T-cell (primary cell): ENCODE data around the gene IFITM2. TPM values are rescaled to one million over a fixed set of nuclear protein-coding genes. Genes with fewer than 3 reads are reported as not detected.

Experiments
- ATAC-seq, 4 experiments: fragments of 200-7000 bp in 3 of 4; fragments of 150-1000 bp in 1 of 4; cut with Tn5 transposase; replicated peaks in 1 of 4; 1 replicate in 3 of 4; 2 replicates in 1 of 4; pipeline ENCODE4 v1.10.0; 2021; ENCODE audit warnings: moderate library complexity in 3 of 4, mild to moderate bottlenecking in 2 of 4, moderate number of reproducible peaks in 1 of 4
- CTCF ChIA-PET, 2 donors: fragments of 300-600 bp; sonication (Branson Sonifier 250); formaldehyde crosslinking; loops; one replicate each; lab custom pipeline; 2022; ENCODE audit warnings: antibody characterized with exemption in 2 of 2; lab: Charles Lee
- POLR2A ChIA-PET, 2 donors: fragments of 300-600 bp; sonication (Branson Sonifier 250); formaldehyde crosslinking; loops; one replicate each; lab custom pipeline; 2022; ENCODE audit warnings: antibody characterized with exemption in 2 of 2; lab: Charles Lee
- DNase-seq, 35 experiments: peaks; one replicate each; pipeline versions ENCODE4 v3.0.0 to v3.0.0-alpha.2; 2013 to 2023
- H3K27ac ChIP-seq: one replicate; pipeline ENCODE4 v1.5.1; 2013; ENCODE audit warnings: low read length
- H3K27me3 ChIP-seq, 2 experiments: replicated peaks in 1 of 2; 1 replicate in 1 of 2; 2 replicates in 1 of 2; pipeline versions ENCODE4 v1.6.1 to v1.7.0; 2013; ENCODE audit warnings: low read length in 1 of 2, mixed read lengths in 1 of 2; ENCODE audit not compliant: control insufficient read depth in 2 of 2, insufficient read depth in 2 of 2; ENCODE audit errors: extremely low read depth in 1 of 2
- H3K36me3 ChIP-seq, 2 donors: 1 replicate in 1 of 2; 2 replicates in 1 of 2; pipeline versions ENCODE4 v1.6.1 to v1.7.0; 2013; ENCODE audit warnings: low read length in 1 of 2; ENCODE audit not compliant: control insufficient read depth in 2 of 2, insufficient read depth in 1 of 2; ENCODE audit errors: extremely low read depth in 1 of 2
- H3K4me1 ChIP-seq, 2 experiments: 1 replicate in 1 of 2; 2 replicates in 1 of 2; pipeline versions ENCODE4 v1.6.1 to v1.7.0; 2013; ENCODE audit warnings: low read length in 2 of 2, mixed read lengths in 1 of 2; ENCODE audit not compliant: insufficient read depth in 2 of 2, control insufficient read depth in 1 of 2; ENCODE audit errors: extremely low read depth in 1 of 2
- H3K4me3 ChIP-seq, 2 donors: 1 replicate in 1 of 2; 2 replicates in 1 of 2; pipeline versions ENCODE4 v1.5.1 to v1.7.0; 2013; ENCODE audit warnings: mild to moderate bottlenecking in 2 of 2, low read length in 1 of 2, moderate library complexity in 1 of 2; ENCODE audit not compliant: control insufficient read depth in 1 of 2; ENCODE audit errors: extremely low read depth in 1 of 2
- H3K9me3 ChIP-seq: 2 replicates; pipeline ENCODE4 v1.7.0; 2013
- H3K27ac Mint-ChIP-seq, 2 donors: one replicate each; pipeline ENCODE4 v1.8.0; 2020 to 2021; ENCODE audit warnings: mild to moderate bottlenecking in 2 of 2, mixed read lengths in 2 of 2
- H3K27me3 Mint-ChIP-seq, 2 donors: one replicate each; pipeline ENCODE4 v1.8.0; 2021 to 2022; ENCODE audit warnings: mixed read lengths in 2 of 2
- H3K36me3 Mint-ChIP-seq: one replicate; pipeline ENCODE4 v1.8.0; 2021; ENCODE audit warnings: mixed read lengths
- H3K4me1 Mint-ChIP-seq, 3 donors: one replicate each; pipeline ENCODE4 v1.8.0; 2020 to 2022; ENCODE audit warnings: mixed read lengths in 3 of 3, mild to moderate bottlenecking in 1 of 3
- H3K4me3 Mint-ChIP-seq, 3 donors: one replicate each; pipeline ENCODE4 v1.8.0; 2020 to 2022; ENCODE audit warnings: mild to moderate bottlenecking in 3 of 3, mixed read lengths in 3 of 3, moderate library complexity in 3 of 3
- H3K9me3 Mint-ChIP-seq, 3 donors: one replicate each; pipeline ENCODE4 v1.8.0; 2020 to 2022; ENCODE audit warnings: mixed read lengths in 3 of 3
- WGBS: methylation state at CpG from one replicate; pipeline ENCODE4 v1.1.5; 2013; ENCODE audit warnings: missing lambda C conversion rate; ENCODE audit not compliant: insufficient coverage; 5-methylcytosine and 5-hydroxymethylcytosine counted together
- total RNA-seq, 35 experiments: library from RNA in 6 of 35; stranded (reverse) in 6 of 35; fragments of 120-200 nt in 1 of 35; gene quantifications; one replicate each; pipeline versions ENCODE4 v1.2.1 to v1.2.4 and lab custom pipeline; 2013 to 2026

The IFITM2 gene
- total RNA-seq, 5 donors from 2014 or later (not counting 1 experiment from before 2014, with no cell fraction given): 276 to 654 (median 359) TPM

- Histone ChIP-seq H3K36me3 (no peaks in the 10 kb centered on the region), H3K9me3 (no peaks in the 10 kb centered on the region), H3K4me1 (peaks cover 8 to 56% of the 10 kb centered on the region in 2 experiments), H3K27me3 (peaks cover 0 to 2% of the 10 kb centered on the region in 2 experiments), H3K4me3 (no peak overlapping the region), H3K27ac (no peak overlapping the region)
- no peaks in the 10 kb centered on the region for H3K9me3 Mint-ChIP-seq
- POLR2A ChIA-PET: interaction anchor here in 1 of 2 donors (0.6 kb wide), 1 partner anchor 964 kb away, joined by 5 read pairs; no protein-coding TSS in a partner anchor
- ATAC-seq: no peak
- CTCF ChIA-PET: no interaction called here
- H3K27ac Mint-ChIP-seq: no peak overlapping the region
- no peak overlapping the region for H3K4me3 Mint-ChIP-seq
- no peak for DNase-seq
- peaks cover 0 to 2% of the 10 kb centered on the region in 2 donors for H3K27me3 Mint-ChIP-seq
- 86% methylated on average over 21 of the region's 34 CpGs for WGBS
- H3K4me1 Mint-ChIP-seq: peaks cover 22 to 27% (median 26%) of the 10 kb centered on the region in 3 donors
- H3K36me3 Mint-ChIP-seq: no peaks in the 10 kb centered on the region
Observed at GRCh38 chr11:358129-358800, 50.6 kb downstream of the IFITM2 start.

Other genes starting within 250 kb of the IFITM2 start
- gene SCGB1C1, start 114.7 kb upstream of the IFITM2 start, total RNA-seq: not detected
- gene BET1L, start 100.4 kb upstream of the IFITM2 start, total RNA-seq: 100 to 1,000 TPM in 3 of 5 donors, 10 to 100 TPM in 2; 68.4 to 106 (median 102) TPM
- 100 to 1,000 TPM in 4 of 5 donors, 10 to 100 TPM in 1; 87.4 to 151 (median 117) TPM for gene RIC8A, start 100.1 kb upstream of the IFITM2 start, total RNA-seq
- gene SIRT3, start 71.5 kb upstream of the IFITM2 start, total RNA-seq: 10 to 100 TPM; 22.0 to 33.0 (median 26.3) TPM
- 100 to 1,000 TPM in 4 of 5 donors, 10 to 100 TPM in 1; 74.0 to 115 (median 108) TPM for gene PSMD13, start 70.8 kb upstream of the IFITM2 start, total RNA-seq
- 10 to 100 TPM in 3 of 5 donors, 1 to 10 TPM in 2; 6.7 to 27.7 (median 20.9) TPM for gene NLRP6, start 29.4 kb upstream of the IFITM2 start, total RNA-seq
- gene PGGHG, start 18.7 kb upstream of the IFITM2 start, total RNA-seq: 100 to 1,000 TPM; 252 to 818 (median 459) TPM
- gene IFITM5, start 8.3 kb upstream of the IFITM2 start, total RNA-seq: not detected
- gene IFITM1, start 6.2 kb downstream of the IFITM2 start, total RNA-seq: 100 to 1,000 TPM; 201 to 427 (median 243) TPM
- 10 to 100 TPM in 4 of 5 donors, 1 to 10 TPM in 1; 2.1 to 35.5 (median 17.6) TPM for gene IFITM3, start 13.0 kb downstream of the IFITM2 start, total RNA-seq
- 1 to 10 TPM; 1.7 to 5.6 (median 2.8) TPM for gene B4GALNT4, start 61.7 kb downstream of the IFITM2 start, total RNA-seq
- under 1 TPM in 4 of 5 donors, not detected in 1; 0.32 to 0.85 (median 0.47) TPM for gene PKP3, start 86.4 kb downstream of the IFITM2 start, total RNA-seq
- 100 to 1,000 TPM; 395 to 488 (median 460) TPM for gene SIGIRR, start 107.2 kb downstream of the IFITM2 start, total RNA-seq
- 100 to 1,000 TPM; 103 to 128 (median 120) TPM for gene ANO9, start 134.2 kb downstream of the IFITM2 start, total RNA-seq
- 10 to 100 TPM; 22.4 to 33.5 (median 28.7) TPM for gene PTDSS2, start 142.5 kb downstream of the IFITM2 start, total RNA-seq
- 100 to 1,000 TPM; 126 to 141 (median 131) TPM for gene RNH1, start 199.4 kb downstream of the IFITM2 start, total RNA-seq
- 10 to 100 TPM; 27.6 to 53.4 (median 47.6) TPM for gene HRAS, start 227.8 kb downstream of the IFITM2 start, total RNA-seq
- gene LRRC56, start 229.7 kb downstream of the IFITM2 start, total RNA-seq: 1 to 10 TPM; 3.4 to 6.1 (median 5.6) TPM